ENCODE results near the gene GPC2. TPM values are rescaled to one million over a fixed set of nuclear protein-coding genes. Genes with fewer than 3 reads are reported as not detected.

The GPC2 gene
- total RNA-seq, 4 donors from 2014 or later = 7.3 to 27.4 (median 11.8) TPM

- intact Hi-C loops (cut with DNase I; ENCODE audit: low total_unique reads) = no loop called here
- TF ChIP-seq POLR2A (IDR thresholded peaks at IDR 0.05) = no peak
- no peak for TF ChIP-seq CTCF (IDR thresholded peaks at IDR 0.05)
- no peak for DNase-seq (ENCODE audit: low spot score in 2 of 2)
- no peak overlapping the region for H3K4me3 ChIP-seq (ENCODE audit: low read depth, poor library complexity, severe bottlenecking)
- 84 to 89% methylated on average over 5 of the region's 5 CpGs for WGBS, 2 donors
Measured at GRCh38 chr7:100212631-100213286, 35.6 kb upstream of the GPC2 start.

GRCh38 chr7:100211342-100211780 lies 34.2 kb upstream of the GPC2 start:
- WGBS, 2 donors = 87 to 91% methylated on average over 7 of the region's 7 CpGs
- no peak for DNase-seq (ENCODE audit: low spot score in 2 of 2)
- intact Hi-C loops (cut with DNase I; ENCODE audit: low total_unique reads) = no loop called here

GRCh38 chr7:100210805-100211204 lies 33.6 kb upstream of the GPC2 start:
- no peak for DNase-seq (ENCODE audit: low spot score in 2 of 2)
- 64 to 69% methylated on average over 5 of the region's 5 CpGs for whole genome bisulfite sequencing, 2 donors
- intact Hi-C loops (cut with DNase I; ENCODE audit: low total_unique reads) = no loop called here
- TF ChIP-seq POLR2A (IDR thresholded peaks at IDR 0.05) (no peak), CTCF (IDR thresholded peaks at IDR 0.05) (no peak)
- H3K4me3 ChIP-seq (ENCODE audit: low read depth, poor library complexity, severe bottlenecking) = no peak overlapping the region

More at GRCh38 chr7:100211342-100211780, 34.2 kb upstream of the GPC2 start:
- TF ChIP-seq CTCF (IDR thresholded peaks at IDR 0.05) = no peak
- TF ChIP-seq POLR2A (IDR thresholded peaks at IDR 0.05) = no peak
- H3K4me3 ChIP-seq (ENCODE audit: low read depth, poor library complexity, severe bottlenecking) = no peak overlapping the region

GRCh38 chr7:100209493-100209892 lies 32.3 kb upstream of the GPC2 start:
- WGBS, 2 donors = 79 to 81% methylated on average over 6 of the region's 6 CpGs
- DNase-seq (ENCODE audit: low spot score in 2 of 2) = no peak
- intact Hi-C loops (cut with DNase I; ENCODE audit: low total_unique reads) = loop anchor here (10.0 kb wide), 1 partner anchor 75 kb away; no protein-coding TSS in a partner anchor
- H3K4me3 ChIP-seq (ENCODE audit: low read depth, poor library complexity, severe bottlenecking) = no peak overlapping the region
- TF ChIP-seq POLR2A (IDR thresholded peaks at IDR 0.05) (no peak), CTCF (IDR thresholded peaks at IDR 0.05) (no peak)

- intact Hi-C loops (cut with DNase I; ENCODE audit: low total_unique reads) = loop anchor here (10.0 kb wide), 1 partner anchor 74 kb away; no protein-coding TSS in a partner anchor
- 58 to 66% methylated on average over 6 of the region's 6 CpGs for WGBS, 2 donors
- DNase-seq (ENCODE audit: low spot score in 2 of 2) = no peak
- no peak for TF ChIP-seq POLR2A (IDR thresholded peaks at IDR 0.05)
- TF ChIP-seq CTCF (IDR thresholded peaks at IDR 0.05) = no peak
- no peak overlapping the region for H3K4me3 ChIP-seq (ENCODE audit: low read depth, poor library complexity, severe bottlenecking)
Measured at GRCh38 chr7:100208911-100209408, 31.8 kb upstream of the GPC2 start.

Data from lower leg skin (tissue), 4 donors.